NCI-H748 treated with DMSO at 0.1 percent for 48 hours (cell line): ENCODE data around the gene RUNX1.

Experiments used
- DNase-seq: peaks from one replicate; lab custom pipeline; 2025; lab: John Stamatoyannopoulos, UW

Gene RUNX1

DNA sequence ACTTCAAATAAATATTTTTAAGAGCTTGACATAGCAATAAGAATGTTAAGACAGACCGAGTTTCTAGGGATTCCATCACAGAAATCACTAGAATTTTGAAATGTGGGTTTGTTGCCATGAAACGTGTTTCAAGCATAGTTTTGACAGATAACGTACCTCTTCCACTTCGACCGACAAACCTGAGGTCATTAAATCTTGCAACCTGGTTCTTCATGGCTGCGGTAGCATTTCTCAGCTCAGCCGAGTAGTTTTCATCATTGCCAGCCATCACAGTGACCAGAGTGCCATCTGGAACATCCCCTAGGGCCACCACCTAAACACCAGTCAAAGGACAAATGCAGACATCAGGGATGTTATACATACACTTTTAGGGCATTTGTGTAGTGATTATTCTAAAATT lies 168.7 kb downstream of the RUNX1 start:
- no peak for DNase-seq

DNA sequence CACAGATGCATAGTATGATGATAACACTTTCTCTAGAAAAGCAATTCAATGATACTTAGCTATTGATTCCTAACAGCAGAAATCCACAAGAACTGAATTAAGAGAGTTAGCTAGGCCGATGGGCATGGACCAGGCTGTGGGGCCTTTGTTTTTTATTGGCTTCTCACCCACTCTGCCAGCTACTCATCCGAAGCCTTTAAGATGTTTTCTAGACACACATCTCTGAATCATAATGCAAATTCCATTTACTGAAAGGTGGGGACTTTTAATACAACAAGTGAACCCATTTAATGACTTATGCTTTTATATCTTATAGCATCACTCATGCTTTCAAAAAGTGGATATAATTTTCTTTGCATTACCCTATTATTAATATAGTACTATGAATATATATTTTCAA lies 170.2 kb downstream of the RUNX1 start:
- DNase-seq, result no peak

DNA sequence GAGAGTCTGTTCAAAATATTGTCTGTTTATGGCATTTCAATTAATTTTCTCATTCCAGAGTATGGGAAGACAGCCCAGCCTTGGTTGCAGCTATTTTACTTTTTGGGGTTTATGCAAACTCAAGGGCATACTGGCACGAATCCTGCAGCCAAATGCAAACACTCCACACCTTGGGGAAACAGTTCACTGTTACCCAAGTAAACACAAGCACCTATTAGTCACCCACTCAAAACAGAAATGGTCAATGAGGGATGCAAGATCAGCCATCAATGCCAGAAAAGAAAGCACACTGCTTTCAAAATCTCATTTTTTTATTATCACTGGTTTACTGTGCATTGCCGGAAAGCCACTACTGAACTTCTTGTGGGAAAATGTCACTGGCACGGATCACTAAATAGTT lies 170.6 kb downstream of the RUNX1 start:
- DNase-seq, result peak; percentile 69

DNA sequence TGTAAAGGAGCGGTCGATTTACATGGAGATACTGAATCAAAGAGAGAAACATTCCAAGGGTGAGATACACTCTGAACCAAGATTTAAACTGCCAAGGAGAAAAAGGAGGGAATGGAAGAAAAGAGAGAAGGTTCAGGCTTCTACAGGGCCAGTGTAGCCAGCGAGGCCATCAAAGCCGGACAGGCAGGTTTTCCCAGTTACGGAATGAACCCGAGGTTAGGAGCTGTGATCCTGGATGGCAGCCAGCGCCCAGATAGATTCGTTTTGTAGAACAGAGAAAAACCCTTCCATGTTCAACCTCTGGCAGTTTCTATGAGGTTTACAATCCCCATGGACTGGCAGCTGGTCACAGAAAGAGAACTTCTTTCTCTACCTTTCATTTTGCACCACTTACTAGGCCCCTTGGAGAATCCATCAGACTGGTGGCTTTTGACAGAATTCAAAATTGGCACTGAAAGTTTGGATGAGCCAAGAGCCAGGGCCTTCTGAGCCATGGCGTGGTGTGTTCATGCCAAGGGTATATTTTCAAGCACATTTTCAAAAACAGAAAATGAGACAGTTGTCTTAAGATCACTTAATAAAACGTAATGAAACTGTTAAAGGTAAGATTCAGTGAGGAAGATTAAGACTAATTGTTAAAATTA lies 171.5 kb downstream of the RUNX1 start:
- peak; percentile 52 for DNase-seq

DNA sequence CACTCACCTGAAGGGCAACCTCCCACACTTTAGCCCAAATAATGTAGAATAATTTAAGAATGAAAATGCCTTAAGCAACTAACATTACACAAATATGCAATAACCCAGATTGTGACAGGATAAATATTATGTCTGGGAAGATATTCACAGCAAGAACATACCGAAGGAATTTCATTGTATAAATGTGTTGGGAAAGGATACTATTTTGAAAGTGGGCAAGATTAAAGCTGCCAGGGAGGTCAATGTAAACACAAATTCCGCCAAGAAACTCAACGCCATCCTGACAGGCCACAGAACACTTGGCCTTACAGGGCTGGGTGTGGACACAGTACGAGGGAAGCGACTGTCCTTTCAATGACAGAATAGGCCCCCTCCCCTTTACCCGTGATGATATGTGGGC lies 173.3 kb downstream of the RUNX1 start:
- no peak for DNase-seq

DNA sequence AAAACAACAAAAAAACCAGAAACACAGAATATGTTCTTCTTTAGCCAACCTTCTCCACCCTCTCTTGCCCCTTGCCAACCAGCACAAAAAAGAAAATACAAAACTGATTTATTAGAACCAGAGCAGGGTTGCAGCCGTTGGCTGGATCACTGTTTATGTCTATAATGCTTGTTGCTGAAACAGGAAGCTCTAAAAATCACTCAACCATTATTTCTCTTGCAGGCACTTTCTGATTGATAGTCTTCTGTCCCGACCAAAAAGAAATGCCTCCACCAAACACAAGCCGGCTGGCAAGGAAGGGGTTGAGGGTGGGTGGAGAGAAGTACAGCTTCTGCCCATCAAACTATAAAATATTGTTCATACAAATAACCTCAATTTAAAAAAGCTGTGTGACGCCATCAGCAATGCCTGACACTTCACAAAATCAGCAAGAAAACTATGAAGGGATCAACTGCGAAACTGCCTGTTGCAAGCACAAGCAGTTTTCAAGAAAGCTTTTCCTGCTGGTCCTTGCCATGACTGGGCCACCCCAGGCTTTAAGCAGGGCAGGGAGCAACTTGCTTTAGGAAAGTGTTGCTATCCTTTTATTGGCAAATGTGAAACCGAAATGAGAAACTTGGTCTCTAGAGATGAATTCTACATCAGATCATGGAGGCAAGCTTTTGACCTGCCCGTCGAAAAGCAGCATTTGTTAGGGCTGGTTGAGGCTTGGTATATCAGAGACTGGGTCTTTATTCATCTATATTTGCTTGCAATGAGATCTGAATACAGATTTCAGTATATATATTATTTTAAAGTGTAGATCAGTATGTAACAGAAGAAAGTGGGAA lies 174.2 kb downstream of the RUNX1 start:
- DNase-seq, result no peak

DNA sequence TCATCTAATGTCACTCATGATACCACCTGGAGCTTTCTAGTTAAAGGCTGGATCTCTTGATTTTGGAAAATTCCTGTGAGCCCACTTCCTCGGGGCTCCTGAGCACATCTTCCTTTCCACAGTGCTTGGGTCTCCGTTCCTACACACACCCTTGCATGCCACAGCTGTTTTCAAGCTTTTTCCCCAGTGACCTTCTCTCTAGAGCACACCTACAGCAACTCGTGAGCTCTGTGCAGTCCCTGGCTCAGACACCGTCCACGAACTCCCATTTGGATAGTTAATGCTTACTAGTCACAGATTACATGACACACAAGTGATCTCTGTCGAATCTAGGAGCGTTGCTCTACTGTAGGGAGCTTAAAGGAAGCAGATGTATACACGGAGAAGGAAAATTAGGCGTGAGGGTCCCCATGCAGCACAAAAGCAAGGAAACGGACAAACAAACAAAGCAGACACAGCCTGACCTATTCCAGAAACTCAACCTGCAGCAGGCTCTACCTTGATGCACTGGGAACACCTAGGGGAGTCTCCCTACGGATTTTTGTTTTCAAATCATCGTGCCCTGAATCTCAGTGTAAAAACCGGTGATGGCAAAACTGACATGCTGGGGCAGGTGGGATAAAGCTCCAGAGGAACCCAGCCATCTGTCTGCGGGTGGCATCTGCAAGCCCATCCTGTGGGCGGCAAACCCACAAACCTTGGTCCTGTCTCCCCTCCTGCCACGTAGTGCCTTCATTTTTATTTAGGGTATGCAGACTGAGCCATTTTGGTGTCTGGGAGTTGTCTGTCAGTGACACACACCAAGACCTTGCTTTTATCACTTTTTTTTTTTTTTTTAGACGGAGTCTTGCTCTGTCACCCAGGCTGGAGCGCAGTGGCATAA lies 177.8 kb downstream of the RUNX1 start:
- DNase-seq, result no peak

DNA sequence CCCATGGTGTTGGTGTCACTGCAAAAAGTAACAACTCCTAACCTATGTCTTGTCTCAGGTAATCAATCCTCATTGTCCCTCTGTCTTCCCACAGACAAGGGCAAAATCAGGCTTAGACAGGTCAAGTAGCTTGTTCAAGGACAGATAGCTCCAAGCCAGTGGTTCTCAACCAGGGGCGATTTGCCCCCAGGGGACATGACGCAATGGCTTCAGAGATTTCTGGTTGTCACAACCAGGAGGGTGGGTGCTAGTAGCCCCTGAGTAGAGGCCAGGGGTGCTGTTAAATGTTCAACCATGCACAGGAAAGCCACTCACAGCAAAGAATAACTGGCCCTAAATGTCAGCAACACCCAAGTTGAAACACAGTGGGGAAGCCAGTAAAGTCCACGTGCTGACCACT lies 178.9 kb downstream of the RUNX1 start:
- DNase-seq, result no peak

DNA sequence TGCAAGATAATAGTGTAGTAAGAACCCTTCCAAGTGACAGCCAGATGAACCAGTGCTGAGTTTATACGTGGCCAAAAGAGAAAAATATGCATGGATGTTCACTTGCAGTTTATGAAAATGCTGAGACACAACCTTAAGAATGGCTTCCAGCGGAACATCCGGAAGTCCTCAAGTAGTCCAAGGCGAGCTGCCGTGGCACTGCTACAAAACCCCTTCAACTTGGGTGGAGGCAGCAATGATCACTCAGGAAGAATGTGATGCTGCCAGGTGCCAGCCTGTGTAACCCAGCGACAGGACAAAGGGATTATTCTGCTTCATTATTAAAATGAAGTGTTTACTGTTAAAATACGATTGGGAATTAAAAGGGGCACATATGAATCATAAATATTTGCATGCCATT lies 179.6 kb downstream of the RUNX1 start:
- DNase-seq, result no peak

DNA sequence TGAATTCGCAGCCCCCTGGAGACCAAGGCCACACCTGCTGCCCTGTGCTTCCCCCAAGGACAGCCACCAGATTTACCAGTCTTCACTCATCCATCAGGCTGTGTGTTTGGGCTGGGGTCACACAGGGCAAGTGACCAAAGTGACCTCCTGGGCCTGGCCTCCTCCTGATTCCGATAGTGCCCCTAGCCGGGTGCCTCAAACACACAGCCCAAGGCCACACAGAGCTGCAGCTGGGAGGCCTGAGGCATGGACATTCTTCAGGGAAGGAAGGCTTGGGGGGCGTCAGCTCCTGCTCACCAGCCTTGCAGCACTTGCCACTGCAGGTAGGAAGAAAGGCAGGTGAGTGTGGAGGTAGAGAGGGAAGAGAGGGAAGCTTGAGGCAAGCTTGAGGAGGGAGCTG lies 181.3 kb downstream of the RUNX1 start:
- no peak for DNase-seq

DNA sequence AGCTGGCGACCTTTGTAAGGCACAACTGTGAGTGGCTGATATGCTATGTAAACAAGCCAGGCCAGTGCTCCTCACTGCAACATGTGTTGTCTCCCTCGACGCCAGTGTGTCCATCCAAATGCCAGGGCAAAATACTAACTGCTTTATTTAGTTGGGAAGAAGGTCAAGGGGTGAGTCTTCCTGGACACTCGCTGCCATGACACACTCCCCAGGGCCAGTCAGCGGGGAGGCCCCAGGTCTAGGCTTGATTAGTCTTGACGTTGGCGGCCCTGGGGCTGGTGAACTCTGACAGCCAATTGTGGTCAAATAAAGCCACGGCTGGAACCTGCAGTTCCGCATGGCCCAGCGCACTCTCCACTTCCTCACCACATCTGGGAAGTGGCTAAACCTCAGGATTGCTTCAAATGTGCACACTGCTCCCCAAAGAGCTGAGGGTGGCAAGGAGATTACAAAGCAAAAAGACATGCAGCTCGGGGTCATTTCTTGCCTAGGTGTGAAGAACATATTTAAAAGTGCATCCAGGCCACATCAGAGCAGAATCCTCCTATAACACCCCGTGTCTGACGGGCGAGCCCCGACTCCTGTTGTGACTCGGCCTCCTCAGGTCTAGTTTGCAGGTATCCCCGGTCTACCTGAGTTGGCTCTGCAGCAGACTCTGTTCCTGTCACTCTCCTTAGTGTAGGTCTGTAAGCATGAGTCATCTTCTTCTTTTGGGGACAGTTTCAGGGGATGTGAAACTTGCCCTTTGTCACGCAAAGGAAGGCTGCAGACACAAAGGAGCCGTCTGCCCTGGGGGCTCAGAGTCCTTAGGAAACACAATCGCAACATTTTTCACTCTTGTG lies 183.5 kb downstream of the RUNX1 start:
- no peak for DNase-seq

DNA sequence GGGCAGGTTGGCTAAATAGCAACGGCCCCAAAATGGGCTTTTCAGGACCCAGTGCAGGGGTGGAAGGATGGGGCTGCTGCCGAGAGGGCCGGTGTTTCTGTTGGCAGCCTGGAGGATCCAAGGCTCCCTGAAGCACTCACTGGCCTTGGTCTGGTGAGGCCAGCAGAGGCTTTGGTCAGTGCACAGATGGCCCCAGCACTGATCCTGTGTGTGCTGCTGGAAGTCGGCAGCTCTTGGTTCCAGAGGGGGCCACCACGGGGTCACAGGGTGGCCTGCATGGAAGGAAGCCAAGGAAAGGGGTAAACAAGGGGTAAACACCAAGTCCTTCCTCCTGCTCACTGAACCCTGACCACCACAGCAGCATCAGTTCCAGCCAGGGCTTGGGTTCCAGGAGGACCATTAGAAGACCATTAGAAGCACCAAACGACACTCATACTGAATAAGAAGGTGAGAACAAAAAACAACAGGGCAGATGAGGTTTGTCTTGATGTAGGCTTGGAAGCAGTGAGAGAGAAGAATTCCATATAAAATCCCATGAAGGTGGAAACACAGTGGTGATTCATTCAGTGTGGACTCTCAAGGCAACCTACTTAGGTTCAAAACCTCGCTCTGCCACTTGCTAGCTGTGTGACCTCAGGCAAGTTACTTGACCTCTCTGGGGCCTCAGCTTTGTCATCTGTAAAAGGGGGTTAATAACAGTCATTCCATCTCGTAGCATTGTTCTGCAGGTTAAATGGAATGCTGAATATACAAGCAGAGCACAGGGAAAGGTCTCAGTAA lies 184.5 kb downstream of the RUNX1 start:
- no peak for DNase-seq

DNA sequence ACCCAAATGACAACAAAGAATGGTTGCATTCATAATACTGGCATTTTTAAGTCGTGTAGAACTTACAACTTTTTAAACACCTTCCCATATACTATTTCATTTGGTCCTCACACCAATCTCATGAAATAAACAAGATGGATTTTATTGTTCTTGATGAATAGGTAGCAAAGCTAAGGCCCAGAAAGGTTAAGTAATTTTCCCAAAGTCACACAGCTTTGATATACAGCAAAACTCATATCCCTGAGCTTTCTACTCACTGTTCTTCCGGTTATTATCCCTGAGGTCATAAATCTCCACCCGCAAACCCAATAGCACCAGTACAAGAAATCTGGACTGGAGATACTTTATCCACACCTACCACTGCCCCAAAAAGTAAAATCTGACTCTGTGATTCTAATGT lies 186.2 kb downstream of the RUNX1 start:
- no peak for DNase-seq

DNA sequence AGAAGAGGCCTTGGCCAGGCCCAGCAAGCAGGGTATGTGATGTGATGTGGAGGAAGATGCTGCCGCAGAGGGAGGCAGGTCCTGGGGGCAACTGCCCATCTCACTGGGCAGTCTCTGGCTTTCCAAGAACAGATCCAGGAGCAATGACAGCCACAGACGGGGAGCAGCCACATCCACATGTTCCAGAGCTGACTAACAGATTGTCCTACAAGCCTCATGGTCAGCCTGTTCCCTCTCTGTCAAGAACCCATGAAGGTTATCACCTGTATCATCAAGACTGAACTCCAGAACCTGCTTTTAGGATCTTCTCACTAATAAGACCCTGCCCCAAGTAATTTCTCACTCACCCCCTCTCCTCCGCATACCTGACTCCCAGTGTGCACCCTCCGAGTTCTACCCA lies 187.8 kb downstream of the RUNX1 start:
- DNase-seq, result no peak

DNA sequence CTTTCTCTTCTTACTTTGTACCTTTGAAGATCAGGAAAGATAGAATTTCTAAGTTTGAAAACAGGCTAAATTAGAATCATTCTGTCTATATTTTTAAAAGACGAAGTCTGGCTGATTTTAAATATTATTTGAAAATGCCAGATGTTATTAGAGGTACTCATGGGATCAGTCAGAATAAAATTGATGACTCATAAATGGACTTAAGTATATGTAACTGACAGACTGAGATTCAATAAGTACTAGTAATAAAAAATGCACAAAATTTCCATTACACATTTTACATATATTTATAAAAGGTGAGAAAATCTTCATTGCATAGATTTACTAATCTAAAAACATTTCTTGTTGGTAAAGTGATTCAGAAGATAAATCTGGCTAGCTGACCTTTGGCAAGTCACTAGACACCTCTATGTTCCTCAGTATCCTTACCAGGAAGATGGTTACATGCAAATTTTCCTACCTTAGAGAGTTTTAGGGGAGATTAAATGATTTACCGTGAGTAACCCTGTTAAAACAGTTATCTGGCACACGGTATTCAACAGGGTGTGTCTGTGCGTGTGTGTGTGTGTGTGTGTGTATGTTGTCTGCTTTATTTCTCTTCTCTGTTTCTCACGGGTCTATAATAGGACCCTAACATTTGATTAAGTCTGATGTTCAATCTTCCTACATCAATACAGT lies 189.0 kb downstream of the RUNX1 start:
- DNase-seq, result no peak

DNA sequence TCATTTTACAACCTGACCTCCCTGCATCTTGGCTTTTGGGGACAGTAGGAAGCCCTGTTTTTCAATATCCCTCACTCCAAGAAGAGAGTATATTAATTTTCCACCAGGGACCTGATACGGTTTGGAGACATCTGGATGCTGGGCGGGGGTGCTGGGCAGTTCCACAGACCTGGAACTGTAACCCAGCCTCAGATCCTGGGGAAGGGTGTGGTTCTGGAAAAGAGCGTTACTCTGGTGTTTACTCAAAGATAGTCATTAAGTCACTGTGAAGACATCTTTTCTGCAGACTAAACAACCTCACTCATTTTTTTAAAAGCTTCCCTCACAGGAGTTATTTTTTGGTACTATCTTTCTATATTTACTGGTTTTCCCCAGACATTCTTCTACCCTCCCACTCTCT lies 190.5 kb downstream of the RUNX1 start:
- DNase-seq, result no peak

DNA sequence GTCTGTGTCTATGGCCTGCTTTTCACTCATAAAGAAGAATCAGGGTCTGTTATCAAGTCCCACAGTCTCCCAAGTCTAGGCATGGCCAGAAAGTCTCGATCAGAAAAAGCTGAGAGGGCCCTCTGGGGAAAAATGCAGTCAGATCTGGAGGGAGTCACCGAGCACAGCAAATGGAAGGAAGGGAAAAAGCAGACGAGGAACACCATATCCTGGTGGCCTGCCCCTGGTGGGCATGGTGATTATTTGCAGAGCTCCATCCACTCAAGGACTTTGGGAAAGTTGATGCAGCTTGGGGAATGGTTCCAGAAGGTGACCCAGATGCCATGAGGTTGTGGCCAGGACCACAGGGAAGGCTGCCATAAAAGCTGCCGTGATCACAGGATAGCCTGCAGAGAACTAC lies 191.2 kb downstream of the RUNX1 start:
- no peak for DNase-seq

DNA sequence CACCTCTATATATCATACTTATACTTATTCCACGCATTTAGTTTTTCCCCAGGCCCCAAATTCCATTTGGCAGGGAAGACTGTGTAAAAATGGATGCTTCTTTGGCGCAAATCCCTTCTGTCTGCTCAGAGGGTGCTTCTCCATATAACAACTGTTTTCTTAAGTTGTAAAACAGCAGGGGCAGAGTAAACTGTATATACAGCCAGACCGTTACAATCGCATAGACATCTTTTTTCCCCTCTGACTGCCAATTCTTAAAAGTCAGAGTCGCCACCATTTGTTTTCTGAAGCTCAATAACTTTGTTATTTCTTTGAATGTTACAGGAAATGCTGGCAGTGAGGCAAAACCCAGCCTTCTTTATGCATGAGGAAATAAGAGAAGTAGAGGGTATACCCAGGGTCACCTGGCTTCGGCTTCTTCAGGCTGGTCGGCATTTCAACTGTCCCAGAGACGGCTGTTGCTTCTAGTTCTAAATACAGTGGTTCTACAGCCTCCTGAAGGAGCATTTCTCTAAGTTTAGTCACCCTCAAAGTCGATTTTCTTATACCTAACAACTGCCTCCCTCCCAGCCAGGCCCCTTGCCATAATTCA lies 191.9 kb downstream of the RUNX1 start:
- no peak for DNase-seq

DNA sequence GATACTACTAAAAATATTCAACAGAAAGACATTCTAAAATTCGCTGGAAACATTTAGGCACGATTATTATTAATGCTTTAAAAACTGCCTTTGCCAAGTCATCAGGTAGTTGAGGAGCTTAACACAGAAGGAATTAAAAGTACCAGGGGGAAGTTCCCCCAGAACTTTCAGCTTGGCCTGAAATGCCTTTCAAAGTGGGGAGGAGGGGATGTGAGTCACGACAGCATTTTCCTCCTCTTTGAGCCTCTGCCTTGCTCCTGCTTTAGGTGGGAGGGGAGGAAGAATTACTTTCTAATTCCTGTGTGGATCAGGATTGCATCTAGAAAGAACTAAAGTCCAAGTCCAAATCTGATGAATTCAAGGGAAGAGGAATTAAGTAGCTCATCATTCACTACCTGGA lies 196.7 kb downstream of the RUNX1 start:
- DNase-seq, result no peak

DNA sequence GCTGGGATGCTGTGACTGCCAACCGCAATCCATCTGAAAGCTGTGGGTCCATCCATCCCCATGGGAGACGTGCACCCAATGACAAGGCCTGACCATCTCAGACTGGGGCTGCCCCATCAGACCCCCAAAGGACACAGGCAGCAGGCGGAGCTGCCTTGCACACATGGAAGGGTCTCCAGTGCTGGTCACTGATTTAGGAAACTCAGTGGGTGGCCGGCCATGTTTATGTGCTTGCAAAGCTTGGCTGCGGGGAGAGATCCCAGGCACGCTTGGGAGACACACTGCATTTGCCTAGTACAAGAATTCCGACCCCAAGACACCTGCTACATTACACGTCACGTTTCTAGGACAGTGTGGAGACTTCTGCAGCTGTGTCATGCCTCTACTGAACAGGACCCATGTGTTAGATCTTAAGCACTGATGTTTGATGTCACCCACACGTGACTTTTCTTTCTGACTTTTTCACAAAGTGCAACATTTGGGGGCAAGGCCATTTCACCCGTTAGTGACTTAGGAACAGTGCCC lies 198.9 kb downstream of the RUNX1 start:
- DNase-seq, result no peak
